Measurements from ENCODE around the gene ZC3H12D.
"Not testable (repeated sequence)": the region's sequence is repeated elsewhere in the genome, so short reads cannot be mapped to it uniquely, and the experiment has no call there.

Gene ZC3H12D

DNA sequence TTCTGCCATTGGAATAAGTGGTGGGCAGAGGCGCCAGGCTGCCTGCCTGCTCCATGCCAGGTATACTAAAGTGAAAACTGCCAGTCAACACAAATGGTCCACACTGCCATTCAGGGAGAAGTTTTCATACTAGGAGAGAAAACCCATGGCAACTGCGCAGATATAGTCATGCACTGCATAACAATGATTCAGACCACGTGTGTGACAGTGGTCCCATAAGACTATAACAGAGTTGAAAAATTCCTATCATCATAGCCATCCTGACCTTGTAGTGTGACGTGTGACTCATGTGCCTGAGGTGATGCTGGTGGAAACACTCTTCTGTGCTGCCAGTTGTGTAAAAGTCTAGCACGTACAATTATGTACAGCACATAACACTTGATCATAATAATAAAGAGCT is 25.1 kb downstream of the ZC3H12D start:
- DNase-seq (ENCODE audit: low read depth) = no peak

DNA sequence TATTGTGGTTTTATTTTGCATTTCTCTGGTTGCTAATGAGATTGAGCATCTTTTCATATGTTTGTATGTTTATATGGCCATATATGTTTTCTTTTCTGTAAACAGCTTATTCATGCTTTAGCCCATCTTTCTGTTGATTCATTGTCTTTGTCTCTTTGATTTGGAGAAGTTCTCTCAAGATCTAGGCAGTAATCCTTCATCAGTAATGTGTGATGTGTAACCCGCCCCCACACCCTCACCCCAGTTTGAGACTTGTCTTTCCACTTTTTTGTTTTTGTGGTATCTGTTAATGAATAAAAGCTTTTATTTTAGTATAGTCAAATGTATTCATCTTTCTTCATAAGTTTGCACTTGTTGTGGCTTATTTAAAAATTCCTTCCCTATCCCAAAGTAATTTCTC is 26.0 kb downstream of the ZC3H12D start:
- no peak for DNase-seq (ENCODE audit: low read depth)

DNA sequence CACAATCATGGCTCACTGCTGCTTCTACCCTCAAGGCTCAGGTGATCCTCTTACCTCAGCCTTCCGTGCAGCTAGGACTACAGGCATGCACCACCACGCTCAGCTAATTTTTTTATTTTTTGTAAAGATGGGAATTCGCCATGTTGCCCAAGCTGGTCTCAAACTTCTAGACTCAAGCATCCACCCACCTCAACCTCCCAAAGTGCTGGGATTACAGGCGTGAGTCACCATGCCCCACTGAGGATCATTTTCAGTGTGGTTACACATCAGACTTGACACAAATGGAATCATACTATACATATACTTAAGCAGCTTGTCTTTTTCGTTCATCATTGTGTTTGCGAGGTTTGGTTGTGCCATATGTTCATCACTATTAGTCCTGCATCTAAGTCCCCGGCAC is 26.6 kb downstream of the ZC3H12D start:
- no peak for DNase-seq (ENCODE audit: low read depth)

DNA sequence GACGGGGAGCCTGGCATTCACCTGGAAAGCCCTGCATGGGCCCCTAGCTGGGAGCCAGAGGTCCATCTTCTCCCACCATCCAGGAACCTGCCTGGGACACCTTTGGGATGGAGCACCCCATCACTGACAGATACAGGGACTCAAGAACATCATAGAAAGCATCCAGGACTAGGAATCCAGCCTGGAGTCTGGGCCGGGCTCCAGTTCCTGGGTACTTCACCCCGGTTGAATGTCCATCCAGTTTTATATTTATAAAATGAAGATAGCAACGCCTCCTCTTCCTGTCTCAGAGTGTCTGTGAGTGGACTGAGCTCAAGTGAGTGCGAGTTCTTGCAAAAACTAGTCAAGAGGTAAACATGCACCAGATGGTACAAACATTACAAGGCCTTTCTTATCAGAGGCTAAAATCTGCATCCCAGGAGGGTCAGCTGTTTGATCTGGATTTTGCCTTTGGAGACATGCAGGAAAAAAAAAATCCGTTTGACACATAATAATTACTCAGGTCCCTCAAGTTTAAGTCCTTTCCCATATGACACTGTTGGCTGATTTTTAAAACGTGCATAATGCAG is 27.4 kb downstream of the ZC3H12D start:
- DNase-seq (ENCODE audit: low read depth) = no peak

DNA sequence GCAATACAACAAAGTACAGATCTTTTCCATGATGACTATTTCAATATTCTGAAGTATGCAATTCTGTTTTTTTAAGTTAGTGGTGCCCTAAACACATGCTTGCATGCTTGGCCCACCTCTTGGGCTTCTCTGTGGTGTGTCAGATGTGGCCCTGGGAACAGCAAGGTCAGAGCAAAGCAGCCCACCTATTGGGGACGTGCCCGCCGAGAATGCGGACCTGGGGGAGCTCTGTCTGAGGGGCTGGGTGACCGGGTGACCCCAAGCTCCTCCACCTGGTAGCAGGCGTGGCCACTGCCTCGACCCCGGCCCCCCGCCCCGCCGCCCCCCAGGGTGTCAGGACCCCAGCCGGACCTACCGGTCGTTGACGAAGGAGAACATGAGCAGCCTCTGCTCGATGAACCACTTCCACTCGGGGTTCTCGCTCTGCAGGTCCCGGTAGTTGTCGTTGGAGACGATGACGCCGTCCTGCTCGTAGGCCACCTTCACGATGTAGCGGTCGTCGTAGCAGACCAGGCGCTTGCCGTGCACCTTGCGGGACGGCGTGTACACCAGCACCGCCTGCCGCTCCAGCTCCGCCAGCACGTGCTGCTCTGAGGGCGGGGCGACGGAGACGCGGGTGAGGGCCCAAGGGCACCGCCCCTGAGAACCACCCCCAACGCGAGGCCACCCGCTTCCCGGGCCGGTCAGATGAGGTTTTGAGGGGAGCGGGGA is 28.3 kb downstream of the ZC3H12D start:
- no peak for DNase-seq (ENCODE audit: low read depth)

DNA sequence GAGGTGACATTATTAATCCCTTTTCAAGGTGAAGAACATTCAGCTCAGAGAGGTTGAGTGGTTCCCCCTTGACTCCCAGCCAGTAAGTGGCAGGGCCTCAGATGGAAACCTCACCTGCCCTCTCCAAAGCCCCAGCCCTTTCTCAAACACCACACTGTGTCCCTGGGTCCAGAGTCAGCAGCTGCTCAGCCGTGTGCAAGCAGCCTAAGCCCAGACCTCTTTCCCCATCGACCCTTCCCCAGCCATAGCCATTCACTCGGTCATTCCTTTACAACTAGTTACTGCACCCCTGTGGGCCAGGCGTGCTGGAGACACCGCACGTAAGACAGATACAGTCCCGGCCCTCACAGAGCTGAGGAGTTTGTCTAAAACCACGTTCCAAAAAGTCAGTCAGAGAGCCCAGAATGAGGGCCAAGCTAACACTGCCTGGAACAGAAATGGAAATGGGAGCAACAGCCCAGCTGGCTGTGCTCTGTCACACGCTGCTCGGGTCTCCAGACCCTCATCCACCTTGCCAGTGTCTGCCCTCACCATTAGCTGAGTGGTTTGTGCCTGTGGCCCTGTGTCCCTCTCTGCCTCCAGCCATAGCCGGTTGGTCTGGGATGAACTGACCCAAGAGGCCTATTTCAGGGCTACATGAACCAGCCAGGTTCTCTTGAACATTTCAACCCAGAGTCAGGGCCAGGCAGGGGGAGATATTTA is 29.6 kb downstream of the ZC3H12D start:
- DNase-seq (ENCODE audit: low read depth) = no peak

DNA sequence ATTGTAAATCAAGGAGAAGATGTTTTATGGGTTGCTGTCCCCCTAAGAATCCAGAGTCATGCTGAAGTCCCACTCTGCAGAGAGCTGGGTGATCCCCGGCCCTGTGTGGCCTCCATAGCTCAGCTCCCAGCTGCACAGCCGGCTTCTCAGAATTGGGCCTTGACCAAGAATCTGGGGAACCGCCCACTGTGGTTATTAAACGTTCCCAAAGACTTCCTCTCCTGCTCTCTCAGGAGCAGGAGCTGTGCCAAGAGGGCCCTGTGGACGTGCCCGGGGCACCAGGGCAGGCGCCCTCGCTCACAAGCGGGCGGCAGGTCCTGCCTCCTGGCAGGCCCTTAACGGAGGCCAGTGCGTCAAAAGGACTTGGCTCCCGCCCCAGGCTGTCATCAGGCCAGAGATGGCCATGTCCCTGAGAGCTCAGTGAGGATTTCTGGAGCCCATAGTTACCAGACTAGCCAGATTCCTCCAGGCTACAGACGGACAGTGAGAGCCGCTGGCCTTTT is 30.4 kb downstream of the ZC3H12D start:
- no peak for DNase-seq (ENCODE audit: low read depth)

DNA sequence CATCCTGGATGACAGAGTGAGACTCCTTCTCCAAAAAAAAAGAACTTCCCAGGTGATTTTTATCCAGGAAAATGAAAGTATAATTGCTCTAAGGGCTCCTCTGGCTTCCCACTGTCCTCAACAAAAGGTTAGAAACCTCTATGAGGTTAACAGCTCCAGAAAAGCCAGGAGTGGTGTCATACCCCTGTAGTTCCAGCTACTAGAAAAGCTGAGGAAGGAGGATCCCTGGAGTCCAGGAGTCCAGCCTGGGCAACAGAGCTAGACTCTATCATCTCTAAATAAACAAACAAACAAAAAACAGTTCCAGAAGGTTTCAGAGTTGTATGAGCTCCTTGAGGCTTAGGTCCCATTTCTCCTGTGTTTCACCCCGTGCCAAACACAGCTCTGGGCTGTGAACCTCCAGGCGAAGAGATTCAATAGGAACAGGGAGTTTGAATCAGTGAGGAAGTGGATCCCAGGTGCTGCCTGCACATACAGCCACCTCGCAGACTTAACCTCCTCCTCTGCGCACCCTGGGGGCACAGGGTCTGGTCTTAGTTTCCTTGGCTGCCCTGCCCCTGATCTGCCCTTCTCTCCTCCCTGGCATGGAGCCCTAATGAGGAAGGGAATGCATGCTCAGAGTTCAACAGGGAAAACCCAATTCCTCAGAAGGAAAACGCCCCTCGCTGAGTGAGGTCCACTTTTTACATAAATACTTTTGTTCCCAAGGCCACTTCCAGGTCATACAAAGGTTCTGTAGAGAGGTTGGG is 31.0 kb downstream of the ZC3H12D start:
- no peak for DNase-seq (ENCODE audit: low read depth)

DNA sequence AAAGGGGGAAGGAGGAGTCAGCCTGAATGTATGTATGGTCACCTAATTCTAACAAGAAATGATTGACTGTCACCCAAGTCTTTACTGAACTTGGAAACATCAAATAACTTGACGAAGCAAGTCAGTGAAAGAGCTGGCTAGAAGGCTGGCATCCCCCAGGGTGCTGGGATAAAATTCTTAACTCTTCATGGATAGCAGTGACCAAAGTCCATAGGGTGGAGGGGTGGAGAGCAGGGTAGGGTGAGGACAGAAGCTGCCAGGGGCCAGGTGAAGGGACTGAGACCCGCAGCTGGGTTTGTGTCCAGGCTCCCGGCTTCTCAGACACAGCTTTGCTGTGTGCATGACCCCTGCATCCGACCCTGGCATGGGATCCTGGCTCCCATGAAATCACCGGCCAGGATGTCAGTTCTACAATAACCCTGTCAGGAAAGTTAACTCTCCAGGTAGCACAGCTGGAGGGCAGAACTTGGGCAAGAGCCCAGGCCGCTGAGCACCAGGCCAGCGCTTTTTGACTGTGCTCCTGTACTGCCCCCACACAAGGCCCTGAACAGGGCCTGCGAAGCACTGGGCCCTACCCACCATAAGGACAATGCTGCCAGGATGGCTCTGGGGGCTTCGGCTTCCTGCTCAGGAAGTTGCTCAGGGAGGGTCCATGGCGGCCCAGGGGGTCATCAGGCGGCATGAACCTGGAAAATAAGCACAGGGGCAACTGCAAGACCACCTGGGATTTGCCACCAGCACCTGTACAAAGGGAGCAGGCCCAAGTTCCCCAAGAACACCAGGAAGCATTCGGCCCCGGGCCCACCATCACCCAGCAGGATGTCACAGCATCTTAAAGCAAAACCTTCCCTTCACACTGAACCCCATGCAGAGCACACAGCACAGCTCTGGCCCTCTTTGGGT is 32.5 kb downstream of the ZC3H12D start:
- DNase-seq (ENCODE audit: low read depth) = no peak

DNA sequence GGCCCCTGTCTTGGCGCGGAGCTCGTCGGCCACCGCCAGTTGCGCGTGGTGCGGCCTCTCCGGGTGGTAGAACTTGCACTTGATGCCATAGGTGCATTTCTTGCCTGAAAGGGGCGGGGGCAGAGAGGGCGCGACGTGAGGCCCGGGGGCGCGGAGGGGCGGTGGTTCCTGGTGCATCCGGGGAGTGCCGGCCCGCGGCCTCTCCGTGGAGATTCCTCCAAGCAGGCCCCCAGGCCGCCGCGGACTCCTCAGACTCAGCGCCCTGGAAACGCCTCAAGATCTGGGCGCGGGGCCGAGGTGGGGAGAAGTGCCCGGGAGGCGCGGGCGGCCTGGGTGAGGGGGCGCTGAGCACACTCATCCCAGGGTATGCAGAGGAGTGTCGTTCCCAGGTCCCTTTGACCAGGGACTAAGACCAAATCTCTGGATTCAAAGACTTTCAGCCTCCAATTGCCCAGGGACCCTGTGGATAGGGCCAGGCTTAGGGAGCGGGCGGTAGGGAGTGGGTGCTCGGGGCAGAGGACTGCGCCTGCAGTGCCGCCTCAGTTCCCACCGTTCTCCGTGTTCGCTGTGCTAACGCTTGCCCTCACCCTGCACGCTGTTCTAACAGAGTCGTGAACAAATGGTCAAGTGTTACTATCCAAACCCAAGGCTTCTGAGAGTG is 33.3 kb downstream of the ZC3H12D start:
- no peak for DNase-seq (ENCODE audit: low read depth)

DNA sequence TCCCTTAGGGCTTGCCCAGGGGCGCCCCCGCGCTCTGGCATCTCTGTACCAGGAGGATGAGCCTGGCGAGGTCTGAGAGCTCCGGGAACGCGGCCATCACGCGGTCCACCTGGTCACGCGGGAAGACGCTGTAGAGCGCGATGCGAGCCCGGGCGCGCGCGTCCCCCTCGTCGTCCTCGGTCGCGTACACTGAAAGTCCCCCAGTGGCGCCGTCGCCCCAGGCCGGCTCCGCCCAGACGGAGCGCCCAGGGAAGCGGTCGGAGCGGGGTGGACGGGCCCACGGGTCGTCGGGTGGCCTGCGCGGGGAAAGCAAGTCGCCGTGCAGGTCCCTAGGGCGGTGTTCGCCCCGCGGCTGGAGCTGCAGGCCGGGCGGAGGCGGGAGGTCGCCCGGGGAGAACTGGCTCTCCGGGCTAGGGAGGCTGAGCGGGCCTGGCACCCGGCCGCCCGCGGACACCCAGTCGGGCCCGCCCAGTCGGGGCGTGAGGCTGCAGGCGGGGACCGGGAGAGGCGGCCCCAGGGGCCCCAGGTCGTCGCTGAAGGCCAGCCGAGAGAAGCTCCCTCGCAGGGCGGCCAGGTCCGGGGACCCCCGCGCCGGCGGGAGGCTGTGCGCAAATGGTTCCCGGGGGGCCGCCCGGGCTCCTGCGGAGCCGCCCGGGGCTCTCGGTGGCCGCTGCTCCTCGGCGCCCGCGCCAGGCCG is 34.0 kb downstream of the ZC3H12D start:
- DNase-seq (ENCODE audit: low read depth) = no peak

DNA sequence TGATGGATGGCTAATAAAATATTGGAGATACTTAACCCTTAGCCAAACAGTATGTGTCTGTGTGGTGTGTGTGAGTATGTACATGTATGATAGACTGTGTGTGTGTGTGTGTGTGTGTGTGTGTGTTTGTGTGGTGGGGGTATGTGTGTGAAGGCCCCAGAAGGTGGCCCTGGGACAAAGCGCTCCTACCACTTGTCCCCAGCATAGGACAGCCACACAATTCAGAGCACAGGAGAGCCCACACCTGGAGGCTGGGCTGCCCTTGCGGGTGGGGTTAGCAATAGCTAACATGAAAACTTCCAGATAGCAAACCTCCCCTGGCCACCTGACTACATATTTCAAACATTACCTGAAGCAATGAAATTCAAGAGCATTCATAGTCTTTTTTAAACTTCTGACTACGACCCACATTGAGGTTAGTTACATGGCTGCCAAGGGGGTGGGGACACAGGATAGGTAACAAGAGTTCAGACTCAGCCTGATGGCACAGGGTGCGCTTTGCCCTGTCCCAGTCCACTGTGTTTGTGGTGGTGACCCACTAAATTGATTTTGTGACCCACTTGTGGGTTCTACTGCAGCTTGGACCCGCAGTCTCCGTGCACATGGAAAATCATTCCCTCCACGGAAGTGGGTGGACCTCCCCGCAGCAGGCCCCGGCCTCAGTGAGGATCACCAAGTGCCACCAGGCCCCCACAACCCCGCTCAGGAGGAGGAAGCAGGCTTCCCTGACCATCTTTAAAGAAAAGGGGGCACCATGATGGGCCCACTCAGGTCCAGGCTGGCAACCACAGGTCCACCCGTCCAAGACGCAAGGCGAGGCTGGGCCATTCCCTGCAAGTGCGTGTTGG is 34.8 kb downstream of the ZC3H12D start:
- no peak for DNase-seq (ENCODE audit: low read depth)

DNA sequence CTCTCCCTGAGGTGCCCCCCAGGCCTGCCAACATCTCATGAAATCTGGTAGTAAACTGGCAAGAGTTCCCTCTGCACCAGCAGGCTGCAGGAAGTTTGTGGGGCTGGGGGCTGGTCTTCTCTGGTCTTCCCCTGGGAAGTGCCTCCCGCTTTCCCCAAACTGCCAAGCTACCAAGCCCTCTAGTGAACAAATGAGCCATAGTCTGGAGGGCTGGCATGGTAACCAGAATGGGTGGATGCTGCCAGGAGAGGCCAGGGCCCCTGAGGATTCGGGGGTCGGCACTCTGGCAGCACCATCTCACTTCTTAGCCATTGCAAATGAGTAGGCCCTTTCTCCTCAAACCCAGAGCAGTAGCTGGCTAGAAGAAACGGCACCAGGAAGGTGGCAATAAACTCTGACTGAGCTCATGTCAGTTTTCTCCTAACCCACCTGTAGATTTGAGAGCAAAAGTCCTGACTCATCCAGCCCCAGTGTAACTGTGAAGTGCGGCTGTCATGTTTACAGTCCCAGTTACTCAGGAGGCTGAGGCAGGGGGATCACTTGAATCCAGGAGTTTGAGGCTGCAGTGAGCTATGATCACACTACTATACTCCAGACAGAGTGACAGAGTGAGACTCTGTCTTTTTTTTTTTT is 35.9 kb downstream of the ZC3H12D start:
- no peak for DNase-seq (ENCODE audit: low read depth)

DNA sequence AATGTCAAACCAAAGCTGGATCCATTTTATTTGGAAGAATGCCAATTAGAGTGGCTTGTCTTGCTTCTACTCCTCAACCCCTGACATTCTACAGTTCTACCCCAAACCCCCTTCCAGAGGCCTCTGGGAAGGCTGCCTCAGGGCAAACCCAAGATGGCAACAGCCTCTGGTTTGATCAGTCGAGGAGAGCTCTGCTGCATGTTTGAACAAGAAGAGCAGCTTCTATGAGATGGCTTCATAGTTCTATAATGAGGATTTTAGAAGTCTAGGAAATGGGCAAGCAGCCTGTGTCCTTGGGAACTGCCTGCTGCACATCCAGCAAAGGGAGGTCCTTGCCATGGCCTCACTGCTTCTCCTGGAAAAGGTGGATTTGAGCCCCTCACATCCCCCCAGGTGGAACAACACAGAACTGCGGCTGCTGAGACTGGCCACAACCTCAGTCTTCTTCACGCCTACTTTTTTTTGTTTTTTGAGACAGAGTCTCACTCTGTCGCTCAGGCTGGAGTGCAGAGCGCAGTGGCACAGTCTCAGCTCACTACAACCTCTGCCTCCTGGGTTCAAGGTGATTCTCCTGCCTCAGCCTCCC is 37.9 kb downstream of the ZC3H12D start:
- DNase-seq (ENCODE audit: low read depth) = no peak

DNA sequence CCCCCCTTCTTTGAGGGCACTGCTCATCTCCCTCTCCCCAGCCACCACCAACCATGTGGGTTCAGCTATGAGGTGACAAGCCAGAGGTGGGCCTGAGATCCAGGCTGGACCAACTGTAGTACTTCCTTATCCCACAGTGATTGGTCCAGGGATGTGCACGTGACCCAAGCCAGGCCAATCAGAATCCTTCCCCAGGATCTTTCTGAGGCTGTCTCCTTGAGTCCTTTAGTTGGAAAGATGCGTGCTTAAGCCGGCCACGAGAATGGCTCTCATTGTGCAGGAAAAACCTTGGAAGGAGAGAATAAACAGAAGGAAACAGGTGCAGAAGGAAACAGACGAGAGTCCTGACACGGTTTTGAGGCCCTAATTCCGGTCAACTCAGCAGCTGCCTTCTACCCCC is 39.2 kb downstream of the ZC3H12D start:
- no peak for DNase-seq (ENCODE audit: low read depth)

DNA sequence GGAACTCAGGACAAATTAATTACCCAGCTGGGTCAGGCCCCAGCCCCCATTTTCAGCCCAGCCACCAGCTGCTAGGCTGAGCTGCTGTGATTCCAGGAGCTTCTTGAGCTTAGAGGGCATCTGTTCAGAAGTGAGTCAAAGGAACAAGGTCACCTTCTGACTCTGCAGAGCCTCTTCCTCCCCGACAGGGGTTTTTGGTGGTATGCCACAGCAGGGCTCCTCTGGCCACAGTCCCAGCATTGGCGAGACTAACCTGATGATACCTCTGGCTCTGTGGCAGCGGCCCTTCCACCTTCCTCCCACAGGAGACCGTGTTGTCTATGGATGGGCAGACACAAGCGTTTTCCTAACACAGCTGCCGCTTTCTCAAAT is 39.7 kb downstream of the ZC3H12D start:
- DNase-seq (ENCODE audit: low read depth) = no peak

DNA sequence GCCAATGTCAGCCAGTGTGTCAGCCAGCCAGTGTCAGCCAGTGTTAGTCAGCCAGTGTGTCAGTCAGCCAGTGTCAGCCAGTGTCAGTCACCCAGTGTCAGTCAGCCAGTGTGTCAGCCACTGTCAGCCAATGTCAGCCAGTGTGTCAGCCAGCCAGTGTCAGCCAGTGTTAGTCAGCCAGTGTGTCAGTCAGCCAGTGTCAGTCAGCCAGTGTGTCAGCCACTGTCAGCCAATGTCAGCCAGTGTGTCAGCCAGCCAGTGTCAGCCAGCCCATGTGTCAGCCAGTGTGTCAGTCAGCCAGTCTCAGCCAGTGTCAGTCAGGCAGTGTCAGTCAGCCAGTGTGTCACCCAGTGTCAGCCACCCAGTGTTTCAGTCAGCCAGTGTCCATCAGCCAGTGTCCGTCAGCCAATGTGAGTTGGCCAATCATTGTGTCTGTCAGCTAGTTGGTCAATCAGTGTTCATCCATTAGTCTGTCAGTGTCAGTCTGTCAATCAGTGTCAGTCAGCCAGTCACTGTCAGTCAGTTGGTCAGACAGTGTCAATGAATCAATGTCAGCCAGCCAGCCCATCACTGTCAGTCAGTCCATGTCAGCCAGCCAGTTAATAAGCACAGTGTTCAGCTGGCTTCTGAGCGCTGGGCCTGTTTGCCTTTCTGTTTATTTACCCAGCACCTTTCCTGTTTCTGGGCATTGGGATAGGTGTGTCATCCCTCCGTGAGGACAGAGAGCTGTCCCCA is 40.3 kb downstream of the ZC3H12D start:
- not testable (repeated sequence) for DNase-seq (ENCODE audit: low read depth)

All from activated gamma-delta T cell treated with anti-CD3 and anti-CD28 coated beads, Interleukin-2, amount 50 U/mL, for 16 hours (primary cell).